Upper lobe of right lung (tissue), 1 donor: ENCODE data around the gene LGALS16. TPM values are rescaled to one million over a fixed set of nuclear protein-coding genes. Genes with fewer than 3 reads are reported as not detected.

Source experiments
- ATAC-seq: fragments of 200-7000 bp; cut with Tn5 transposase; one replicate; pipeline ENCODE4 v1.9.1; 2020; ENCODE audit warnings: mild to moderate bottlenecking, moderate library complexity
- DNase-seq: peaks from one replicate; pipeline ENCODE4 v3.0.0-alpha.2; 2020
- H3K27ac ChIP-seq: fragments of 200-600 bp; one replicate; pipeline ENCODE4 v1.8.0; 2022
- H3K27me3 ChIP-seq: fragments of 200-600 bp; one replicate; pipeline ENCODE4 v1.8.0; 2022; ENCODE audit warnings: mild to moderate bottlenecking
- H3K36me3 ChIP-seq: fragments of 200-600 bp; one replicate; pipeline ENCODE4 v1.8.0; 2022
- H3K4me1 ChIP-seq: fragments of 200-600 bp; one replicate; pipeline ENCODE4 v1.8.0; 2022
- H3K4me3 ChIP-seq: fragments of 200-600 bp; one replicate; pipeline ENCODE4 v1.8.0; 2022; ENCODE audit warnings: mild to moderate bottlenecking
- H3K9me3 ChIP-seq: fragments of 200-600 bp; one replicate; pipeline ENCODE4 v1.8.0; 2022
- intact Hi-C: fragments of 100-400 bp; cut with DNase I; formaldehyde crosslinking; loops from one replicate; pipeline ENCODE4 v1.11.0; 2022
- total RNA-seq: library from RNA; stranded (reverse); fragmentation: NEBNext Ultra II Directional; extraction: Animal tissue kit (Norgen Biotek cat#: 25700); gene quantifications from one replicate; pipeline ENCODE4 v1.2.1, GENCODE V29; 2021
- TF ChIP-seq, protein P1 (sequence below): fragments of 200-600 bp; IDR thresholded peaks from one replicate; pipeline ENCODE4 v1.8.0; 2022; ENCODE audit warnings: antibody characterized with exemption
- donor health status: DM: no; HTN: yes; CAD: no; lungs with severe emphysema.

The LGALS16 gene
- total RNA-seq, 1 donor from 2014 or later = not detected

- TF ChIP-seq, protein P1, sequence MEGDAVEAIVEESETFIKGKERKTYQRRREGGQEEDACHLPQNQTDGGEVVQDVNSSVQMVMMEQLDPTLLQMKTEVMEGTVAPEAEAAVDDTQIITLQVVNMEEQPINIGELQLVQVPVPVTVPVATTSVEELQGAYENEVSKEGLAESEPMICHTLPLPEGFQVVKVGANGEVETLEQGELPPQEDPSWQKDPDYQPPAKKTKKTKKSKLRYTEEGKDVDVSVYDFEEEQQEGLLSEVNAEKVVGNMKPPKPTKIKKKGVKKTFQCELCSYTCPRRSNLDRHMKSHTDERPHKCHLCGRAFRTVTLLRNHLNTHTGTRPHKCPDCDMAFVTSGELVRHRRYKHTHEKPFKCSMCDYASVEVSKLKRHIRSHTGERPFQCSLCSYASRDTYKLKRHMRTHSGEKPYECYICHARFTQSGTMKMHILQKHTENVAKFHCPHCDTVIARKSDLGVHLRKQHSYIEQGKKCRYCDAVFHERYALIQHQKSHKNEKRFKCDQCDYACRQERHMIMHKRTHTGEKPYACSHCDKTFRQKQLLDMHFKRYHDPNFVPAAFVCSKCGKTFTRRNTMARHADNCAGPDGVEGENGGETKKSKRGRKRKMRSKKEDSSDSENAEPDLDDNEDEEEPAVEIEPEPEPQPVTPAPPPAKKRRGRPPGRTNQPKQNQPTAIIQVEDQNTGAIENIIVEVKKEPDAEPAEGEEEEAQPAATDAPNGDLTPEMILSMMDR = no peak
- no peaks in the 10 kb centered on the region for H3K4me1 ChIP-seq
- DNase-seq = no peak
- H3K36me3 ChIP-seq = no peaks in the 10 kb centered on the region
- no peaks in the 10 kb centered on the region for H3K9me3 ChIP-seq
- no peak overlapping the region for H3K27ac ChIP-seq
- ATAC-seq = no peak
- H3K4me3 ChIP-seq = no peak overlapping the region
- intact Hi-C loops = no loop called here
- peaks cover 4% of the 10 kb centered on the region for H3K27me3 ChIP-seq
These were observed 36.5 kb downstream of the LGALS16 start for GRCh38 chr19:39692166-39692565.

- Histone ChIP-seq H3K27ac (no peak overlapping the region), H3K4me1 (no peaks in the 10 kb centered on the region), H3K9me3 (no peaks in the 10 kb centered on the region), H3K36me3 (no peaks in the 10 kb centered on the region), H3K27me3 (peaks cover 4% of the 10 kb centered on the region), H3K4me3 (no peak overlapping the region)
- intact Hi-C loops = no loop called here
- TF ChIP-seq, protein P1 = no peak
- DNase-seq (no peak), ATAC-seq (no peak)
These were observed 37.1 kb downstream of the LGALS16 start for GRCh38 chr19:39692822-39693221.

GRCh38 chr19:39695759-39696158 lies 40.0 kb downstream of the LGALS16 start:
- Histone ChIP-seq H3K4me3 (no peak overlapping the region), H3K9me3 (no peaks in the 10 kb centered on the region), H3K4me1 (no peaks in the 10 kb centered on the region), H3K27me3 (no peaks in the 10 kb centered on the region), H3K36me3 (no peaks in the 10 kb centered on the region), H3K27ac (no peak overlapping the region)
- DNase-seq = no peak
- no peak for ATAC-seq
- intact Hi-C loops = no loop called here
- TF ChIP-seq, protein P1 = no peak

GRCh38 chr19:39696387-39696786 lies 40.7 kb downstream of the LGALS16 start:
- Histone ChIP-seq H3K27ac (no peak overlapping the region), H3K4me3 (no peak overlapping the region), H3K36me3 (no peaks in the 10 kb centered on the region), H3K27me3 (no peaks in the 10 kb centered on the region), H3K9me3 (no peaks in the 10 kb centered on the region), H3K4me1 (no peaks in the 10 kb centered on the region)
- TF ChIP-seq, protein P1 = no peak
- no peak for ATAC-seq
- intact Hi-C loops = no loop called here
- DNase-seq = no peak

- Histone ChIP-seq H3K4me3 (no peak overlapping the region), H3K9me3 (no peaks in the 10 kb centered on the region), H3K36me3 (no peaks in the 10 kb centered on the region), H3K27ac (no peak overlapping the region), H3K4me1 (no peaks in the 10 kb centered on the region), H3K27me3 (no peaks in the 10 kb centered on the region)
- DNase-seq (no peak), ATAC-seq (no peak)
- intact Hi-C loops = no loop called here
- TF ChIP-seq, protein P1 = no peak
These were observed 42.8 kb downstream of the LGALS16 start for GRCh38 chr19:39698535-39698934.

GRCh38 chr19:39701291-39701690 lies 45.6 kb downstream of the LGALS16 start:
- Histone ChIP-seq H3K4me1 (no peaks in the 10 kb centered on the region), H3K9me3 (no peaks in the 10 kb centered on the region), H3K36me3 (no peaks in the 10 kb centered on the region), H3K27me3 (no peaks in the 10 kb centered on the region), H3K27ac (no peak overlapping the region), H3K4me3 (no peak overlapping the region)
- TF ChIP-seq, protein P1 = no peak
- ATAC-seq (no peak), DNase-seq (no peak)
- intact Hi-C loops = no loop called here
